ENCODE data around the gene RFTN1. TPM values are rescaled to one million over a fixed set of nuclear protein-coding genes. Genes with fewer than 3 reads are reported as not detected.

RFTN1 gene
- total RNA-seq, 1 donor from 2014 or later, result 34.7 TPM

GRCh38 chr3:16365491-16366128 is 147.9 kb downstream of the RFTN1 start:
- no peak for TF ChIP-seq CTCF (conservative IDR thresholded peaks at IDR 0.05; ENCODE audit: low read depth, low read length)
- no peak overlapping the region for H3K4me3 ChIP-seq (ENCODE audit: low read depth, low read length)
- no peak for DNase-seq (ENCODE audit: low read depth)

- no peak overlapping the region for H3K4me3 ChIP-seq (ENCODE audit: low read depth, low read length)
- no peak for DNase-seq (ENCODE audit: low read depth)
- no peak for TF ChIP-seq CTCF (conservative IDR thresholded peaks at IDR 0.05; ENCODE audit: low read depth, low read length)
Measured at GRCh38 chr3:16364963-16365362, 148.5 kb downstream of the RFTN1 start.

GRCh38 chr3:16364323-16364722 is 149.2 kb downstream of the RFTN1 start:
- no peak for TF ChIP-seq CTCF (conservative IDR thresholded peaks at IDR 0.05; ENCODE audit: low read depth, low read length)
- no peak overlapping the region for H3K4me3 ChIP-seq (ENCODE audit: low read depth, low read length)
- DNase-seq (ENCODE audit: low read depth), result no peak

- no peak for TF ChIP-seq CTCF (conservative IDR thresholded peaks at IDR 0.05; ENCODE audit: low read depth, low read length)
- no peak overlapping the region for H3K4me3 ChIP-seq (ENCODE audit: low read depth, low read length)
Measured at GRCh38 chr3:16363636-16364035, 149.9 kb downstream of the RFTN1 start.

GRCh38 chr3:16362770-16363169 is 150.7 kb downstream of the RFTN1 start:
- DNase-seq (ENCODE audit: low read depth), result no peak
- no peak overlapping the region for H3K4me3 ChIP-seq (ENCODE audit: low read depth, low read length)
- TF ChIP-seq CTCF (conservative IDR thresholded peaks at IDR 0.05; ENCODE audit: low read depth, low read length), result no peak

More at GRCh38 chr3:16363636-16364035, 149.9 kb downstream of the RFTN1 start:
- no peak for DNase-seq (ENCODE audit: low read depth)

GRCh38 chr3:16361087-16361486 is 152.4 kb downstream of the RFTN1 start:
- TF ChIP-seq CTCF (conservative IDR thresholded peaks at IDR 0.05; ENCODE audit: low read depth, low read length), result no peak
- DNase-seq (ENCODE audit: low read depth), result no peak
- no peak overlapping the region for H3K4me3 ChIP-seq (ENCODE audit: low read depth, low read length)

GRCh38 chr3:16359331-16359730 is 154.2 kb downstream of the RFTN1 start:
- TF ChIP-seq CTCF (conservative IDR thresholded peaks at IDR 0.05; ENCODE audit: low read depth, low read length), result no peak
- H3K4me3 ChIP-seq (ENCODE audit: low read depth, low read length), result no peak overlapping the region
- no peak for DNase-seq (ENCODE audit: low read depth)

All from epithelial cell of proximal tubule (primary cell).